DMS114 treated with DMSO at 0.1 percent for 48 hours (cell line): Measurements from ENCODE around the gene USP24.
A peak's percentile ranks its signal among the peaks of the same experiment; 100 is the strongest.

Experiments used
- DNase-seq: peaks from one replicate; lab custom pipeline; 2025; ENCODE audit not compliant: unreplicated experiment; lab: John Stamatoyannopoulos, UW

Gene USP24

GRCh38 chr1:55055951-55056631, 159.1 kb downstream of the USP24 start:
- peak; percentile 10 for DNase-seq

GRCh38 chr1:55055084-55055882, 159.9 kb downstream of the USP24 start:
- DNase-seq, result no peak

GRCh38 chr1:55054396-55054795, 160.8 kb downstream of the USP24 start:
- DNase-seq, result no peak

GRCh38 chr1:55053265-55053954, 161.8 kb downstream of the USP24 start:
- DNase-seq, result no peak

- DNase-seq, result no peak
Measured at GRCh38 chr1:55052221-55053142, 162.7 kb downstream of the USP24 start.

- no peak for DNase-seq
Measured at GRCh38 chr1:55051621-55052020, 163.5 kb downstream of the USP24 start.

GRCh38 chr1:55051169-55051568, 164.0 kb downstream of the USP24 start:
- DNase-seq, result no peak

- DNase-seq, result no peak
Measured at GRCh38 chr1:55050283-55050682, 164.9 kb downstream of the USP24 start.

- no peak for DNase-seq
Measured at GRCh38 chr1:55049914-55050278, 165.3 kb downstream of the USP24 start.

- DNase-seq, result no peak
Measured at GRCh38 chr1:55049271-55049913, 165.8 kb downstream of the USP24 start.

- DNase-seq, result no peak
Measured at GRCh38 chr1:55048453-55049270, 166.5 kb downstream of the USP24 start.

- DNase-seq, result no peak
Measured at GRCh38 chr1:55047611-55048010, 167.6 kb downstream of the USP24 start.

- DNase-seq, result no peak
Measured at GRCh38 chr1:55046871-55047270, 168.3 kb downstream of the USP24 start.

- DNase-seq, result no peak
Measured at GRCh38 chr1:55045430-55045829, 169.7 kb downstream of the USP24 start.

GRCh38 chr1:55044617-55045397, 170.4 kb downstream of the USP24 start:
- no peak for DNase-seq

GRCh38 chr1:55043726-55044125, 171.4 kb downstream of the USP24 start:
- DNase-seq, result no peak

GRCh38 chr1:55043011-55043410, 172.2 kb downstream of the USP24 start:
- DNase-seq, result no peak

- no peak for DNase-seq
Measured at GRCh38 chr1:55041613-55042012, 173.6 kb downstream of the USP24 start.
